Renal cortex interstitium (tissue), 11 donors: ENCODE measurements around the gene MTHFSD. TPM values are rescaled to one million over a fixed set of nuclear protein-coding genes. Genes with fewer than 3 reads are reported as not detected.

ENCODE experiments used
- DNase-seq, 11 donors: peaks; one replicate each; pipeline ENCODE4 v3.0.0-alpha.2; 2013; ENCODE audit warnings: low read depth in 9 of 11, low spot score in 4 of 11; ENCODE audit errors: extremely low read depth in 1 of 11
- polyA plus RNA-seq, 3 donors: library from polyadenylated mRNA; unstranded; fragments of 120-200 nt; gene quantifications; one replicate each; pipeline ENCODE4 v1.2.1, GENCODE V29; 2013; ENCODE audit not compliant: insufficient read length in 3 of 3

MTHFSD gene
- polyA plus RNA-seq, 3 donors: 26.2 to 31.9 (median 27.3) TPM

- no peak for DNase-seq
These were observed 43.5 kb downstream of the MTHFSD start for GRCh38 chr16:86511317-86512161.

- DNase-seq: no peak
These were observed 44.4 kb downstream of the MTHFSD start, which contains the start of gene FOXF1 for GRCh38 chr16:86510465-86511261. FOXF1 (plus strand) TSS chr16:86510527; CDS start chr16:86510570, 43 bp downstream.

GRCh38 chr16:86509759-86510464 lies 45.1 kb downstream of the MTHFSD start:
- DNase-seq: no peak

GRCh38 chr16:86508947-86509758 lies 45.9 kb downstream of the MTHFSD start:
- no peak for DNase-seq

GRCh38 chr16:86508028-86508946 lies 46.7 kb downstream of the MTHFSD start:
- DNase-seq: no peak

- no peak for DNase-seq
These were observed 47.6 kb downstream of the MTHFSD start for GRCh38 chr16:86507173-86508027.

GRCh38 chr16:86505899-86506864 lies 48.9 kb downstream of the MTHFSD start:
- no peak for DNase-seq

- no peak for DNase-seq
These were observed 49.7 kb downstream of the MTHFSD start for GRCh38 chr16:86505185-86505898.

GRCh38 chr16:86504315-86505184 lies 50.5 kb downstream of the MTHFSD start:
- DNase-seq: no peak

GRCh38 chr16:86503830-86504229 lies 51.2 kb downstream of the MTHFSD start:
- DNase-seq: no peak

- no peak for DNase-seq
These were observed 51.9 kb downstream of the MTHFSD start for GRCh38 chr16:86502856-86503748.

- no peak for DNase-seq
These were observed 52.8 kb downstream of the MTHFSD start for GRCh38 chr16:86501989-86502855.
